NCI-H1930 (cell line): Measurements from ENCODE around the gene POU6F2.

Source experiments
- DNase-seq, 2 experiments: peaks; one replicate each; lab custom pipeline; 2025; lab: John Stamatoyannopoulos, UW

Gene POU6F2

GRCh38 chr7:39128287-39128843 lies 150.7 kb downstream of the POU6F2 start:
- no peak for DNase-seq

GRCh38 chr7:39130274-39130673 lies 152.6 kb downstream of the POU6F2 start:
- DNase-seq, result no peak

- no peak for DNase-seq
Observed at GRCh38 chr7:39130857-39131526, 153.3 kb downstream of the POU6F2 start.

GRCh38 chr7:39132306-39132705 lies 154.6 kb downstream of the POU6F2 start:
- DNase-seq, result no peak

GRCh38 chr7:39133088-39133487 lies 155.4 kb downstream of the POU6F2 start:
- DNase-seq, result no peak

- DNase-seq, result no peak
Observed at GRCh38 chr7:39137480-39137879, 159.8 kb downstream of the POU6F2 start.

- DNase-seq, result no peak
Observed at GRCh38 chr7:39142750-39143149, 165.0 kb downstream of the POU6F2 start.

GRCh38 chr7:39144420-39144819 lies 166.7 kb downstream of the POU6F2 start:
- DNase-seq, result no peak

- no peak for DNase-seq
Observed at GRCh38 chr7:39145283-39145682, 167.6 kb downstream of the POU6F2 start.

GRCh38 chr7:39145935-39146334 lies 168.2 kb downstream of the POU6F2 start:
- no peak for DNase-seq

- DNase-seq, result no peak
Observed at GRCh38 chr7:39152701-39153100, 175.0 kb downstream of the POU6F2 start.

- DNase-seq, result no peak
Observed at GRCh38 chr7:39153113-39153512, 175.4 kb downstream of the POU6F2 start.

GRCh38 chr7:39153647-39154046 lies 175.9 kb downstream of the POU6F2 start:
- DNase-seq, result no peak

- no peak for DNase-seq
Observed at GRCh38 chr7:39154815-39155214, 177.1 kb downstream of the POU6F2 start.

GRCh38 chr7:39158367-39158766 lies 180.7 kb downstream of the POU6F2 start:
- DNase-seq, result no peak

GRCh38 chr7:39161903-39162302 lies 184.2 kb downstream of the POU6F2 start:
- DNase-seq, result no peak

GRCh38 chr7:39164887-39165286 lies 187.2 kb downstream of the POU6F2 start:
- DNase-seq, result no peak

- no peak for DNase-seq
Observed at GRCh38 chr7:39168403-39169098, 190.8 kb downstream of the POU6F2 start.

- no peak for DNase-seq
Observed at GRCh38 chr7:39172137-39172536, 194.4 kb downstream of the POU6F2 start.

GRCh38 chr7:39181398-39181797 lies 203.7 kb downstream of the POU6F2 start:
- no peak for DNase-seq

GRCh38 chr7:39183796-39184195 lies 206.1 kb downstream of the POU6F2 start:
- no peak for DNase-seq

GRCh38 chr7:39184391-39184790 lies 206.7 kb downstream of the POU6F2 start:
- DNase-seq, result no peak

- DNase-seq, result no peak
Observed at GRCh38 chr7:39186131-39186530, 208.4 kb downstream of the POU6F2 start.
